Activated T-helper 1 cell treated with anti-CD3 and anti-CD28 coated beads, Interleukin-2, amount 50 U/mL, for 16 hours (primary cell): ENCODE data around the gene NCAPD3.
A peak's percentile ranks its signal among the peaks of the same experiment; 100 is the strongest.

ENCODE experiments used
- DNase-seq, 2 donors: peaks; one replicate each; pipeline ENCODE4 v3.0.0-alpha.2; 2020; ENCODE audit warnings: low read depth in 1 of 2, low spot score in 1 of 2

The NCAPD3 gene

DNA sequence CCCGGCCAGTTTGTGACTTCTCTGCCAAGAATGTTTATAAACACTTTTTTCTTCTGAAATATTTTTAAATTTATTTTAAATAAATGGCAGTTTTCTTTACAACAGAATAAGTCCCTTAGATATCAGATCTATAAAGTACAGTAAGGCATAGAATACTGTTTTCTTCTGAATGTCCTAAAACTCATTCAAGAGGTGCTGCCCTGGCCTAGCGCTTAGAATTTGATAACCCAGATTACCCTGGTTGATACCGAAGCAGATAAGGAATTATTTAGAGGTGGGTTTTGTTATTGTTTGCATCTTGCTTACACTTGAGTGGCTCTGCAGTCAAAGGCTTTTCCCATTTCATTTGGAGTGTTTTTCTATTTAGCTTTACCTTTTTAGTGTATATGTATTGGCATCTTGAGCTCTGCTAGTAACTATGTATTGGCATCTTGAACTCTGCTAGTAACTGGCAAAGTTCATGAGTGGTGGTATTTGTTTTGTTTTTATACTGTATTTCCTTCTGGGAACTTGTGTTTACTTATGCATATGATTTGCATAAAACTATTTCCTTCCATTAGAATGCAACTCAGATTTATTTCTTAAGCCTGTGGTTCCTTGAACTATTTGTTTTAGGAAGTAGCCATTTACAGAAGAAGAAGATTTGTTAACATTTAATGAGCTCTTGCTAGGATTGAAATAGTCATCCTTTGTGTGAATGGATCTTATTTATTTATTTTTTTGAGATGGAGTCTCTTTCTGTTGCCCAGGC, 30.8 kb upstream of the NCAPD3 start:
- DNase-seq: no peak

- peak; percentile 88 to 92 for DNase-seq
Observed at GRCh38 chr11:134253188-134253993, 29.6 kb upstream of the NCAPD3 start, which contains the start of the genes ACAD8 and THYN1. ACAD8 (plus strand) TSS chr11:134253568; CDS start chr11:134253601, 33 bp downstream. THYN1 (minus strand) TSS chr11:134253352; CDS start chr11:134252882, 470 bp downstream.

DNA sequence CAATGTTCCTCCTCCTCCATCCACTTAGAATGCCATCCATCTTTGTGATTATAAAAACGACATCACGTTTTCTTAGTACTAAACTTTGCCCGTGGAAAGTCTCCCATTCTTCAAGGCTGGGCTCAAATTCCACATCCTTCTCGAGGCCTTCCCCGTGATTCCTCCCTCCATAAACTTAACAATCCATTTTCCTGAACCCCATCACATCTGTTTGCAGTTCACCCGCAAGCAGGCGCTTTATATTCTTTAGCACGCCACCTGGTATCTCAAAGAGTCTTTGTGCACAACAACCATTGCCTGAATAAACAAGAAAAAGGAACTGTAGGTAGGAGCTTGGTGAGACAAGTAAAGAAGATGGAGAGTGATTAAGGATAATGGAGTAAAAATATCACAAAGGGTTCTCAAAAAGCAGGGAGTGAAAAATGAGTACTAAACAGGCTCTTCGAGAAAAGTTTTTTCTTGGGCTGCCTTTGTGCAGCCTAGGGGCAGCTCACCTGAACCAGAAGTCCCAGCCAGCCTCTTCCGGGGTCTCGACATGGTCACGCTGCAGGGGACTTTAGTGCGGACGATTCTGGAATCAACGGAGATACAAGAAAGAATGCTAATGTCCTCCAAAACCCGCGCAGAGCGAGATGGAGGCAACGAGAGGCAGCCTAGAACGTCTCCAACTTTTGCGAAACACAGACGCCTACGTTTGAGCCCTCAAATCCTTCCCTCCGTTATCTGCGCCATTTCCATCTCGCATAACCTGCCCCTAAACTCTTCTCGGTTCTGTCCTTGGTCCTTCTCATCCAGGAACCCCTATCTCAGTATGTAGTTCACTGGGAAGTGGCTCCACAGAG, 28.8 kb upstream of the NCAPD3 start:
- DNase-seq: no peak

GRCh38 chr11:134250675-134251074, 26.9 kb upstream of the NCAPD3 start:
- no peak for DNase-seq

GRCh38 chr11:134250246-134250645, 26.5 kb upstream of the NCAPD3 start:
- no peak for DNase-seq

GRCh38 chr11:134248910-134249480, 25.2 kb upstream of the NCAPD3 start:
- no peak for DNase-seq

DNA sequence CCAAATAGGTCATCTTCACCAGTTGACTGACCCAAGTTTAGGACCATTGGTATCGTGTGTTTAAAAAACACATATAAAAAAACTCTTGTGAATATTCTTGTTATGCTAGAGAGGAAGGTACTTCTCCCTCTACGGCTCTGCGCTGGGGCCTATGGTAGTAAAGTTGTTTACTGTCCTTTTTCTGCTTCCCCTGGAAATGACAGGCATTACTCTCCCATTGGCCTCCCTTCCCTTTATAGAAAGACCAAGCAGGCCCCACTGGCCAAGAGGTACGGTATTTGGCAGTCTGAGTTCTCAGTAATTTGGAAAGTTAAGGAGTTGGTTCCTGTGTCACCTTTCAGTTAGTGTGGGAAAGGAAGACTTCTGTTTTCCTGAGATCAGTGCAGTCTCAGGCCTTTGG, 22.9 kb upstream of the NCAPD3 start:
- no peak for DNase-seq

- DNase-seq: no peak
Observed at GRCh38 chr11:134246100-134246499, 22.3 kb upstream of the NCAPD3 start.

DNA sequence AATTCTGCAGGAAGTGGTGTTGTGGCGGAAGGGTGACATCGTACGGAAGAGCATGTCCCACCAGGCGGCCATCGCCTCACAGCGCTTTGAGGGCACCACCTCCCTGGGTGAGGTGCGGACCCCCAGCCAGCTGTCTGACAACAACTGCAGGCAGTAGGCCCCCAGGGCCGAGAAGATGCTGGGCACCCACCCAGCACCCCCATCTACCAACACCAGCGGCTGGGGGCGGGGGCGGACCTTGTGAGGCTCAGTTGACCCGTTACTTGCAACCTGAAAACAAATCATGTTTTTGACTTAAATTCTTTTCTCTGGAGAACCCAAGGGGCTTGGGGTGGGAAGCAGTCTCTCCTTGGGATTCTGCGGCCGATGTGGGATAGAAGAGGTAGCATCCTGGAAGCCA, 21.7 kb upstream of the NCAPD3 start:
- DNase-seq: no peak

- DNase-seq: no peak
Observed at GRCh38 chr11:134244593-134244992, 20.8 kb upstream of the NCAPD3 start.

DNA sequence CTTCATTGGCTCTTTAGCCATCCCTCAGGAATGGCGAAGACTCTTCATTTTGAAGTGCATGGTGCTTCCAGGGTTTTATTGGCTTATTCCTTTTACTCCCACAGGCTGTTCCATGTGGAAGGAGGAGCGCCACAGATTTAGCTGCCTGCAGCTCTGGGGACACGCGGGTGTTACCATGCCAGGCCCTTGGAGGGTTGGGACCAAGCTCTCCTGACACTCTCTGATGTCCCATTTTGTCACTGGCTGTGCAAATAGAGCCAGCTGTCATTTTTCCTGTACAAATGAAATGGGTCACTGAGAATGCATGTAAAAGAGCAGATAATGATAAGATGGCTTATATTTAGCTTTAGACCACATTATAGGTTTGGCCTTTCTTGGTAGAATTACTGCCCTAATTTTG, 20.1 kb upstream of the NCAPD3 start:
- no peak for DNase-seq

DNA sequence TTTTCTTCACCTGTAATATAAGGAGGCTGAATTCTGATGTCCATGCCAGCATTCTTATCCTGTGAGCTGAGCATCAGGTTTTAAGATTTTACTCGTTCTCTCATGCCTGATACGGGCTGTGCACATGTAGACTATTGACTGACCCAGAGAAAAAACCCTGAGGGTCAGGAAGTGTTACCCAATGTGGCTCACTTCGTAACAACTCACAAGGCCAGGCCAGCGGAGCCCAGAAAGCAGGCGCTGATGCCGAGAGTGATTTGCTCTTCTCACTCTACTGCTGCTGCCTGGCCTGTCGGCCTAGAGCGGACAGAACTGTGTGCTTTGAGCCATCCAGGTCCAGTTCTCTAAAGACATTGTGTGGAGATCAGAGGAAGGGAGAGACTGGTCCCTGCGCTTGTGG, 18.6 kb upstream of the NCAPD3 start:
- no peak for DNase-seq

GRCh38 chr11:134240592-134240991, 16.8 kb upstream of the NCAPD3 start:
- no peak for DNase-seq

DNA sequence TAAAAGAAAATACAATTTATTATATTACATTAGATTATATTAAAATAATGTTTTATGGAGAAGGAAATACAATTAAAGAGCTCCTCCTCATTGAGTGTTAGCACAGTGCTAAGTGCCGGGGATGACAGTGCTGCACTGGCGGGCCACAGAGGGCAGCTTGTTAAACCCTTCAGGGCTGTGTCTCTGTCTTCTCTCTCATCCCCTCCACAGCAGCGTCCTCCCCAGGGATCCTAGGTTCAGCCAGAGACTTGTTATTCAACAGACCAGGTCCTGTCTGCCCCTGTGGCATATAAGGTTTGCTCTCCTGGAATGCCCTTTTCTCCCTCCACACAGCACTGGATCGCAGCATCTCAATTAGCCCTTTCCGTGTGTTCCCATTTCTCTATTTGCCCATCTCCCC, 15.2 kb upstream of the NCAPD3 start:
- no peak for DNase-seq

GRCh38 chr11:134237557-134237922, 13.8 kb upstream of the NCAPD3 start:
- DNase-seq: no peak

DNA sequence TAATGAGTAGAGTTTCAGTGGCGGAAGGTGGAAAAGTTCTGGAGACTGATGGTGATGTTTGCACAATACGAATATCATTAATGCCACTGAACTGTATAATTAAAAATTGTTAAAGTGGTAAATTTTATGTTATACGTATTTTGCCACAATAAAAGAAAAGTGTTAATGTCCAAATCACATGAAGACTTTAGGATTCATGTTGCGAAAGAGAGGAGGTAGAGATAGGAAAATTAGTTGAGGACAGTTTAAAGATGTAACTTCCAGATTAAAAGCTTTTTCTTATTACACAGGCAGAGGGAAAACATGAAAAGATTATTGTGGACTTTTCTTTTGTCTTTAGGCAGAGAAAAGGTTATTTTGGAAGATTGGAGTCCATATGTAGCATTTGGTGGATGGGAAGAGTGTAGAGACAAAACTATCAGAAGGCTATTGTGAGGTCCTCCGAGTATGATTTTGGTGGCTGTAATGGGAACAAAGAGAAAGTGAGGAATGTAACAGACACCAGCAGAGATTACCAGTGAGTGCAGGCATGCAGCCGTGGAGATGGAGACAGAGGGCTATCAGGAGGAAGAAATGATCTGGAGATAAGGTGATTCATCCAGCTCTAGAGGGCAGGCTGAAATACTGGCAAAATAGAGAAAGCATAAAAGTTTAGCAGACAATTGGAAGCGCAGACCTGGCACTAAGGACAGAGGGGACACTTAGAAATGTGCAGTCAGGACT, 13.2 kb upstream of the NCAPD3 start:
- no peak for DNase-seq

DNA sequence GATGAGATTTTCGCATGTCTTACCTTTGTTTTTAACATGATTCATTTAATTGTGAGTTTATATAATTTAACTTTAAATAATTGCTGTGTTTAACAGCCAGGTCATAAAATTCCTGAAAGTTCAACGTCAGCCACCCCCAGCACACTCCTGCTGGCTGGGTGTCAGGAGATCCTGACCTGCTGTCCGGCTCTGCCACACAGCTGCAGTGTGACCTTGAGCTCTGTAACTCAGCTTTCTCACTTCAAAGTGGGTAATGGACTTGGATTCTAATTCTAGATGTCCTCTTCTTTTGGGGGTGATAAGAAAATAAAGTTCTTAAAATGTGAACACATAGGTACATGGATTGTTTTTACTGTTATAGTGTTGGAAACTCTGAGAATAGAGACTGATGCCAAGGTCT, 11.6 kb upstream of the NCAPD3 start:
- DNase-seq: no peak

- DNase-seq: no peak
Observed at GRCh38 chr11:134233729-134234179, 10.0 kb upstream of the NCAPD3 start.

GRCh38 chr11:134231958-134232659, 8.3 kb upstream of the NCAPD3 start:
- no peak for DNase-seq

DNA sequence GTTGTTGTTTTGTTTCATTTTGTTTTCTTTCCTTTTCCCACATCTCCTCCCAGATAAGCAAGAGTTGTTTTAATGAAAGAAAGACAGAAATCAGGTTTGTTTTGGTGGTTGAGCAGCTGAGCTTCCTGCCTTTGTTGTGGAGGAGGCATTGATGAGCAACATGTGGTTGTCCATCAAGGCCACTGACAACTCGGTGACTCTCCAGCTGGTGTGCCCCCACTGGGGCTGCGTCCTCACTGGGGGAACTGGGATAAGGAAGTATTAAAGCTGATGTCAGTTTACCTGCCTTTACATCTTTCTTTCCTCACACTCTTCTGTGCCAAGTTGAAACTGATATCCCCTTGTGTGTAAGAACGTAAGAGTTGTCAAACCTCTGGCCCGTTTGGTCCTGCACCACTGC, 6.6 kb upstream of the NCAPD3 start:
- DNase-seq: no peak
